ENCODE measurements around the gene MTA3.

MTA3 gene

DNA sequence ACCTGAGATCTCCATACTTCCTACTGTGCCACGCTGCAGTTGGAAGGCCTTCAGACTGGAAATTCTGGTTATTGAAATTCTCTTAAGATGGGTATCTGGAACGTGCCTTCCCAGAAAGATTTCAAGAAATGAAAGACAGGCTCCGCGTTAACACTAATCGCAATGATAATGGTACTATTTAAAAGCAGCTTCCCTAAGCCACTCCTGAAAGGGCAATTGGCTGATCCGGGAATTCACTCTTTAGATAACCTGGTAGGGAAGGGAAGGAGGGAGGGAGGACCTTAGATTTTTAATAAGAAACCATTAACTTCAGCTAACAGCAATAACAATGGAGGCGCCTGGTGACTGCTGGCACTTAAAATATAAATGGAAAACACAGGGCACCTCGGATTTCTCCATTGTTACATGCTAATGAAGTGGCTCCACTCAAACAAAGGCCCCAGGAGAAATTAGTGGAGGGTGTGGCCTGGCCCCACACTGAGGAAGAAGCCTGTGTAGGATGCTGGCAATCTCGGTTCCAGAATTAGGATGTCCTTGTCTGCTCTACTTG is 22.5 kb upstream of the MTA3 start:
- no peaks in the 10 kb centered on the region for H3K27me3 ChIP-seq (ENCODE audit: low read depth, low read length)
- H4K20me1 ChIP-seq (ENCODE audit: insufficient read depth, low read length) = no peaks in the 10 kb centered on the region
- no peak overlapping the region for H3K9ac ChIP-seq (ENCODE audit: low read length)
- peaks cover 11% of the 10 kb centered on the region for H3K4me1 ChIP-seq (ENCODE audit: low read length)
- no peak overlapping the region for H3K27ac ChIP-seq (ENCODE audit: low read length)
- no peak overlapping the region for H2AFZ ChIP-seq (ENCODE audit: low read depth, low read length)
- H3K4me2 ChIP-seq (ENCODE audit: low read length) = no peak overlapping the region
- no peaks in the 10 kb centered on the region for H3K36me3 ChIP-seq (replicated peaks; ENCODE audit: low read depth, low read length)
- no peak overlapping the region for H3K4me3 ChIP-seq (ENCODE audit: low read length)
- no peaks in the 10 kb centered on the region for H3K9me3 ChIP-seq (ENCODE audit: insufficient read depth, low read length)
- TF ChIP-seq, protein P1, sequence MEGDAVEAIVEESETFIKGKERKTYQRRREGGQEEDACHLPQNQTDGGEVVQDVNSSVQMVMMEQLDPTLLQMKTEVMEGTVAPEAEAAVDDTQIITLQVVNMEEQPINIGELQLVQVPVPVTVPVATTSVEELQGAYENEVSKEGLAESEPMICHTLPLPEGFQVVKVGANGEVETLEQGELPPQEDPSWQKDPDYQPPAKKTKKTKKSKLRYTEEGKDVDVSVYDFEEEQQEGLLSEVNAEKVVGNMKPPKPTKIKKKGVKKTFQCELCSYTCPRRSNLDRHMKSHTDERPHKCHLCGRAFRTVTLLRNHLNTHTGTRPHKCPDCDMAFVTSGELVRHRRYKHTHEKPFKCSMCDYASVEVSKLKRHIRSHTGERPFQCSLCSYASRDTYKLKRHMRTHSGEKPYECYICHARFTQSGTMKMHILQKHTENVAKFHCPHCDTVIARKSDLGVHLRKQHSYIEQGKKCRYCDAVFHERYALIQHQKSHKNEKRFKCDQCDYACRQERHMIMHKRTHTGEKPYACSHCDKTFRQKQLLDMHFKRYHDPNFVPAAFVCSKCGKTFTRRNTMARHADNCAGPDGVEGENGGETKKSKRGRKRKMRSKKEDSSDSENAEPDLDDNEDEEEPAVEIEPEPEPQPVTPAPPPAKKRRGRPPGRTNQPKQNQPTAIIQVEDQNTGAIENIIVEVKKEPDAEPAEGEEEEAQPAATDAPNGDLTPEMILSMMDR (IDR thresholded peaks at IDR 0.05; ENCODE audit: low read depth, low read length) = no peak
- no peak for TF ChIP-seq EZH2phosphoT487 (IDR thresholded peaks at IDR 0.05; ENCODE audit: low read depth)
- H3K79me2 ChIP-seq (ENCODE audit: low read length) = no peaks in the 10 kb centered on the region

DNA sequence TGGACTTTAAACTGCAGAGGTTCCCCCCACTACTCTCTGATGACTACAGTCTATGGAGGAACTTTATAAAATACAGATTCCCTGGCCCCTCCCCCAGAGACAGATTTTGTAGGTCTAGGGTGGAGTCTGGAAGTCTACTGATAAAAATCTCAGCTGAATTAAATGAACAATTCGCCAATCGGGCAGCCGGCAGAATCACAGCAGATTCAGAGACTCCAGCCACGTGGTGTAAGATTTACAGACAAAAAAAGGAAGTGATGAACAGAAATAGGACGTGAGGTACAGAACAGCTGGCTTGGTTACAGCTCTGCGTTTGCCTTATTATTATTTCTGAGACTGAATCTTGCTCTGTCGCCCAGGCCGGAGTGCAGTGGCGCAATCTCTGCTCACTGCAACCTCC is 21.4 kb upstream of the MTA3 start:
- no peaks in the 10 kb centered on the region for H3K27me3 ChIP-seq (ENCODE audit: low read depth, low read length)
- H2AFZ ChIP-seq (ENCODE audit: low read depth, low read length) = peak overlapping the region; percentile 96
- H3K4me3 ChIP-seq (ENCODE audit: low read length) = peak overlapping the region; percentile 25; the same call in 1 of the 2 replicates
- H3K27ac ChIP-seq (ENCODE audit: low read length) = no peak overlapping the region
- peak overlapping the region; percentile 54 for H3K4me2 ChIP-seq (ENCODE audit: low read length)
- H3K4me1 ChIP-seq (ENCODE audit: low read length) = peaks cover 11% of the 10 kb centered on the region
- H3K9ac ChIP-seq (ENCODE audit: low read length) = peak overlapping the region; percentile 23; the same call in 1 of the 2 replicates
- no peaks in the 10 kb centered on the region for H4K20me1 ChIP-seq (ENCODE audit: insufficient read depth, low read length)
- H3K36me3 ChIP-seq (replicated peaks; ENCODE audit: low read depth, low read length) = no peaks in the 10 kb centered on the region
- no peak for TF ChIP-seq EZH2phosphoT487 (IDR thresholded peaks at IDR 0.05; ENCODE audit: low read depth)
- TF ChIP-seq, protein P1 (IDR thresholded peaks at IDR 0.05; ENCODE audit: low read depth, low read length) = no peak
- no peaks in the 10 kb centered on the region for H3K79me2 ChIP-seq (ENCODE audit: low read length)
- H3K9me3 ChIP-seq (ENCODE audit: insufficient read depth, low read length) = no peaks in the 10 kb centered on the region

DNA sequence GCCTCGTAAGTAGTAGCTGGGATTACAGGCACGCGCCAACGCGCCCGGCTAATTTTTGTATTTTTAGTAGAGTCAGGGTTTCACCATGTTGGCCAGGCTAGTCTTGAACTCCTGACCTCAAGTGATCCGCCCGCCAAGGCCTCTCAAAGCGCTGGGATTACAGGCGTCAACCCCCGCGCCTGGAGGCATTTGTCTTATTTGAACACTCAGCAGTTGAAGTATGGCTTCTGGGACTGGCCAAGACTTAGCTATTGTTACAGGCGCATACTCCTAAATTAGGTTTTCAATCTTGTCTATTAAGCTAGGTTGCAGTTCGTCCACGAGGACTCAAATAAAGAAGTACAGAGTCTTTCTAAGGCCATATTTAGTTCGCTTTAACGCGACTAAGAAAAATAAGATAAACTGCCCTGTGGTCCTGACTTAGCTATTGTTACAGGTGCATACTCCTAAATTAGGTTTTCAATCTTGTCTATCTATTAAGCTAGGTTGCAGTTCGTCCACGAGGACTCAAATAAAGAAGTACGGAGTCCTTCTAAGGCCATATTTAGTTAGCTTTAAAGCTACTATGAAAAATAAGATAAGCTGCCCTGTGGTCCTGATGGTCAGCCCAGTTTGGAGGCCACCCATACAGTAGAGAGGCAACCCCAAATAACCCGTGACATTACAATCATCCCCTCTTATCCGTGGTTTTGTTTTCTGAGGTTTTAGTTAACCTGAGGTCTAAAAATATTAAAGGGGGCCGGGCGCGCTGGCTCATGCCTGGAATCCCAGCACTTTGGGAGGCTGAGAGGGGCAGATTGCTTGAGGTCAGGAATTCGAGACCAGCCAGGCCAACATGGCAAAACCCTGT is 20.8 kb upstream of the MTA3 start:
- H3K36me3 ChIP-seq (replicated peaks; ENCODE audit: low read depth, low read length) = no peaks in the 10 kb centered on the region
- peak overlapping the region; percentile 23; the same call in 1 of the 2 replicates for H3K9ac ChIP-seq (ENCODE audit: low read length)
- H4K20me1 ChIP-seq (ENCODE audit: insufficient read depth, low read length) = no peaks in the 10 kb centered on the region
- H2AFZ ChIP-seq (ENCODE audit: low read depth, low read length) = peak overlapping the region; percentile 96
- H3K27ac ChIP-seq (ENCODE audit: low read length) = no peak overlapping the region
- no peak for TF ChIP-seq EZH2phosphoT487 (IDR thresholded peaks at IDR 0.05; ENCODE audit: low read depth)
- TF ChIP-seq, protein P1 (IDR thresholded peaks at IDR 0.05; ENCODE audit: low read depth, low read length) = no peak
- H3K4me1 ChIP-seq (ENCODE audit: low read length) = peaks cover 11% of the 10 kb centered on the region
- H3K9me3 ChIP-seq (ENCODE audit: insufficient read depth, low read length) = no peaks in the 10 kb centered on the region
- H3K27me3 ChIP-seq (ENCODE audit: low read depth, low read length) = no peaks in the 10 kb centered on the region
- H3K4me2 ChIP-seq (ENCODE audit: low read length) = peak overlapping the region; percentile 54
- H3K4me3 ChIP-seq (ENCODE audit: low read length) = peak overlapping the region; percentile 25; the same call in 1 of the 2 replicates
- H3K79me2 ChIP-seq (ENCODE audit: low read length) = no peaks in the 10 kb centered on the region

DNA sequence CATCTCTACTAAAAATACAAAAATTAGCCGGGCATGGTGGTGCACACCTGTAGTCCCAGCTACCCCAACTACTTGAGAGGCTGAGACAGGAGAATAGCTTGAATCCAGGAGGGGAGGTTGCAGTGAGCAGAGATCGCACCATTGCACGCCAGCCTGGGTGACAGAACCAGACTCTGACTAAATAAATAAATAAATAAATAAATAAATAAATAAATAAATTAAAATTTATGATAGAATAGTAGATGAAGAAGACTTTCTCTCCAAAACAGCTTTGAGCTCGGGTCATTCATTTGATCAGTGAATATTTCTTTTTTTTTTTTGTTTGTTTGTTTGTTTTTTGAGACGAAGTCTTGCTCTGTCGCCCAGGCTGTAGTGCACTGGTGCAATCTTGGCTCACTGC is 17.6 kb upstream of the MTA3 start:
- H2AFZ ChIP-seq (ENCODE audit: low read depth, low read length) = no peak overlapping the region
- H4K20me1 ChIP-seq (ENCODE audit: insufficient read depth, low read length) = no peaks in the 10 kb centered on the region
- H3K9ac ChIP-seq (ENCODE audit: low read length) = no peak overlapping the region
- peaks cover 11% of the 10 kb centered on the region for H3K4me1 ChIP-seq (ENCODE audit: low read length)
- H3K27me3 ChIP-seq (ENCODE audit: low read depth, low read length) = no peaks in the 10 kb centered on the region
- H3K4me3 ChIP-seq (ENCODE audit: low read length) = no peak overlapping the region
- no peaks in the 10 kb centered on the region for H3K9me3 ChIP-seq (ENCODE audit: insufficient read depth, low read length)
- no peak for TF ChIP-seq EZH2phosphoT487 (IDR thresholded peaks at IDR 0.05; ENCODE audit: low read depth)
- TF ChIP-seq, protein P1 (IDR thresholded peaks at IDR 0.05; ENCODE audit: low read depth, low read length) = no peak
- H3K36me3 ChIP-seq (replicated peaks; ENCODE audit: low read depth, low read length) = no peaks in the 10 kb centered on the region
- no peak overlapping the region for H3K4me2 ChIP-seq (ENCODE audit: low read length)
- H3K27ac ChIP-seq (ENCODE audit: low read length) = no peak overlapping the region
- no peaks in the 10 kb centered on the region for H3K79me2 ChIP-seq (ENCODE audit: low read length)
